WTC11 (cell line): ENCODE results near the gene MYL10. TPM values are rescaled to one million over a fixed set of nuclear protein-coding genes. Genes with fewer than 3 reads are reported as not detected.

Experiments
- ATAC-seq: fragments of 200-7000 bp; cut with Tn5 transposase; 2 replicates; pipeline ENCODE4 v1.10.0; 2021; ENCODE audit warnings: mild to moderate bottlenecking, moderate library complexity
- CTCF ChIA-PET: fragments of 300-600 bp; sonication (Branson Sonifier 250); formaldehyde crosslinking; loops from one replicate; lab custom pipeline; 2021; ENCODE audit warnings: antibody characterized with exemption; lab: Charles Lee
- POLR2A ChIA-PET: fragments of 350-600 bp; sonication (Branson Sonifier 250); formaldehyde crosslinking; loops from one replicate; lab custom pipeline; 2021; ENCODE audit warnings: antibody characterized with exemption; lab: Charles Lee
- DNase-seq: peaks from one replicate; pipeline ENCODE4 v3.0.0; 2021; ENCODE audit warnings: low spot score
- H3K27ac Mint-ChIP-seq: 2 replicates; pipeline ENCODE4 v1.8.0; 2021; ENCODE audit warnings: mixed read lengths
- H3K27me3 Mint-ChIP-seq: 2 replicates; pipeline ENCODE4 v1.8.0; 2021; ENCODE audit warnings: low read depth, mild to moderate bottlenecking, moderate library complexity, mixed read lengths
- H3K36me3 Mint-ChIP-seq: 2 replicates; pipeline ENCODE4 v1.8.0; 2021; ENCODE audit warnings: mixed read lengths
- H3K4me1 Mint-ChIP-seq: 2 replicates; pipeline ENCODE4 v1.8.0; 2022; ENCODE audit warnings: mixed read lengths
- H3K4me3 Mint-ChIP-seq: 2 replicates; pipeline ENCODE4 v1.8.0; 2021; ENCODE audit warnings: mild to moderate bottlenecking, moderate library complexity, mixed read lengths
- H3K9me3 Mint-ChIP-seq: 2 replicates; pipeline ENCODE4 v1.8.0; 2021; ENCODE audit warnings: mixed read lengths
- EMX1 ChIP-seq: fragments of 250-450 bp; sonication (Bioruptor Pico); IDR thresholded peaks from 2 replicates; pipeline ENCODE4 v1.8.0; 2021; ENCODE audit warnings: mild to moderate bottlenecking
- FOXJ3 ChIP-seq: sonication (generic); formaldehyde crosslinking; IDR thresholded peaks from 2 replicates; pipeline ENCODE4 v1.9.0; 2021; ENCODE audit warnings: missing genetic modification reagents, mild to moderate bottlenecking, borderline replicate concordance
- HMGA2 ChIP-seq: fragments of 250-450 bp; sonication (Bioruptor Pico); IDR thresholded peaks from 2 replicates; pipeline ENCODE4 v1.4.0; 2021; ENCODE audit warnings: mild to moderate bottlenecking, moderate library complexity
- IRF1 ChIP-seq: sonication (generic); formaldehyde crosslinking; IDR thresholded peaks from 2 replicates; pipeline ENCODE4 v1.8.0; 2023; ENCODE audit warnings: missing genetic modification reagents
- JAZF1 ChIP-seq: fragments of 250-450 bp; sonication (Bioruptor Pico); IDR thresholded peaks from 2 replicates; pipeline ENCODE4 v1.9.0; 2021; ENCODE audit warnings: moderate library complexity, mild to moderate bottlenecking, inconsistent platforms
- JUN ChIP-seq: sonication (generic); formaldehyde crosslinking; IDR thresholded peaks from 2 replicates; pipeline ENCODE4 v1.8.0; 2023; ENCODE audit warnings: mild to moderate bottlenecking, missing genetic modification reagents
- MXD4 ChIP-seq: fragments of 250-450 bp; sonication (Bioruptor Pico); IDR thresholded peaks from 2 replicates; pipeline ENCODE4 v1.8.0; 2021; ENCODE audit warnings: mild to moderate bottlenecking, moderate library complexity, borderline replicate concordance
- MYBL2 ChIP-seq: sonication (generic); formaldehyde crosslinking; IDR thresholded peaks from 2 replicates; pipeline ENCODE4 v1.8.1; 2023; ENCODE audit warnings: mild to moderate bottlenecking, moderate library complexity, missing genetic modification reagents
- NFE2L1 ChIP-seq: sonication (generic); formaldehyde crosslinking; IDR thresholded peaks from 2 replicates; pipeline ENCODE4 v1.8.1; 2023; ENCODE audit warnings: missing genetic modification reagents
- NFYB ChIP-seq: sonication (generic); formaldehyde crosslinking; conservative IDR thresholded peaks from 2 replicates; pipeline ENCODE4 v1.8.0; 2022; ENCODE audit warnings: low read depth, missing genetic modification reagents
- PRRX2 ChIP-seq: fragments of 250-450 bp; sonication (Bioruptor Pico); IDR thresholded peaks from 2 replicates; pipeline ENCODE4 v1.8.0; 2021; ENCODE audit warnings: mild to moderate bottlenecking
- ZBTB43 ChIP-seq: sonication (generic); formaldehyde crosslinking; IDR thresholded peaks from 2 replicates; pipeline ENCODE4 v1.8.1; 2023; ENCODE audit warnings: mild to moderate bottlenecking, missing genetic modification reagents
- ZNF138 ChIP-seq: sonication (generic); formaldehyde crosslinking; conservative IDR thresholded peaks from 2 replicates; pipeline ENCODE4 v1.8.1; 2022; ENCODE audit warnings: mild to moderate bottlenecking, moderate library complexity, missing genetic modification reagents
- ZNF232 ChIP-seq: sonication (generic); formaldehyde crosslinking; IDR thresholded peaks from 2 replicates; pipeline ENCODE4 v1.8.0; 2022; ENCODE audit warnings: mild to moderate bottlenecking, missing genetic modification reagents
- ZNF317 ChIP-seq: sonication (generic); formaldehyde crosslinking; IDR thresholded peaks from 2 replicates; pipeline ENCODE4 v1.8.1; 2023; ENCODE audit warnings: low read depth, mild to moderate bottlenecking, moderate library complexity, missing genetic modification reagents, borderline replicate concordance
- ZNF425 ChIP-seq: fragments of 250-450 bp; sonication (Bioruptor Pico); conservative IDR thresholded peaks from 2 replicates; pipeline ENCODE4 v1.9.0; 2021; ENCODE audit warnings: mild to moderate bottlenecking
- total RNA-seq: library from RNA; stranded (reverse); gene quantifications from 3 replicates; pipeline ENCODE4 v1.2.3, GENCODE V29; 2021
- TF ChIP-seq, protein P1 (sequence below): sonication (generic); formaldehyde crosslinking; IDR thresholded peaks from 2 replicates; pipeline ENCODE4 v1.8.1; 2022; ENCODE audit warnings: missing genetic modification reagents, borderline replicate concordance
- TF ChIP-seq, protein P2 (sequence below): fragments of 250-450 bp; sonication (Bioruptor Pico); IDR thresholded peaks from 2 replicates; pipeline ENCODE4 v1.8.0; 2021; ENCODE audit warnings: mild to moderate bottlenecking
- TF ChIP-seq, protein P3 (sequence below): sonication (generic); formaldehyde crosslinking; IDR thresholded peaks from 2 replicates; pipeline ENCODE4 v1.8.0; 2022; ENCODE audit warnings: missing genetic modification reagents

Gene MYL10
- total RNA-seq, 1 experiment from 2014 or later = not detected

DNA sequence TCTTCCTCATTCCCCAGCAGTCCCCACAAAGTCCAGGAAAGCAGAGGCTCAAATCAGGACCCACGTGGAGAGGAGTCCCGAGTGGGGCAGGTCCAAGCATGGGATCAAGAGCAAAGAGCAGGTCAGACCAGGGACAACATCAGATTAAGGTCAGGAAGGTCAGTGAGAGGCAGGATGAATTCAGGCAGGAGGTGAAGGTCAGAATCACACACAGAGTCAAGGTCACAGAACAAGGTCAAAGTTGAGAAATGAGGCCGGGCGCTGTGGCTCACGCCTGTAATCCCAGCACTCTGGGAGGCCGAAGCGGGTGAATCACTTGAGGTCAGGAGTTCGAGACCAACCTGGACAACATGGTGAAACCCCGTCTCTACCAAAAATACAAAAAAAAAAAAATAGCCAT lies 2.3 kb downstream of the MYL10 start:
- Mint-ChIP-seq H3K36me3 (no peaks in the 10 kb centered on the region), H3K4me3 (no peak overlapping the region), H3K9me3 (no peaks in the 10 kb centered on the region), H3K27ac (peak overlapping the region; percentile 60; the same call in 1 of the 2 replicates), H3K4me1 (peaks cover 21% of the 10 kb centered on the region), H3K27me3 (no peaks in the 10 kb centered on the region)
- TF ChIP-seq MXD4 (no peak), JAZF1 (no peak), NFE2L1 (CRISPR knock-in tag) (no peak), ZNF138 (CRISPR knock-in tag) (no peak), IRF1 (CRISPR knock-in tag) (no peak), NFYB (no peak), PRRX2 (CRISPR knock-in tag) (no peak), ZNF317 (CRISPR knock-in tag) (no peak), HMGA2 (CRISPR knock-in tag) (no peak), MYBL2 (CRISPR knock-in tag) (no peak), ZBTB43 (CRISPR knock-in tag) (no peak), FOXJ3 (CRISPR knock-in tag) (no peak), ZNF425 (CRISPR knock-in tag) (no peak), EMX1 (CRISPR knock-in tag) (no peak), JUN (CRISPR knock-in tag) (no peak), ZNF232 (no peak)
- TF ChIP-seq, protein P1, sequence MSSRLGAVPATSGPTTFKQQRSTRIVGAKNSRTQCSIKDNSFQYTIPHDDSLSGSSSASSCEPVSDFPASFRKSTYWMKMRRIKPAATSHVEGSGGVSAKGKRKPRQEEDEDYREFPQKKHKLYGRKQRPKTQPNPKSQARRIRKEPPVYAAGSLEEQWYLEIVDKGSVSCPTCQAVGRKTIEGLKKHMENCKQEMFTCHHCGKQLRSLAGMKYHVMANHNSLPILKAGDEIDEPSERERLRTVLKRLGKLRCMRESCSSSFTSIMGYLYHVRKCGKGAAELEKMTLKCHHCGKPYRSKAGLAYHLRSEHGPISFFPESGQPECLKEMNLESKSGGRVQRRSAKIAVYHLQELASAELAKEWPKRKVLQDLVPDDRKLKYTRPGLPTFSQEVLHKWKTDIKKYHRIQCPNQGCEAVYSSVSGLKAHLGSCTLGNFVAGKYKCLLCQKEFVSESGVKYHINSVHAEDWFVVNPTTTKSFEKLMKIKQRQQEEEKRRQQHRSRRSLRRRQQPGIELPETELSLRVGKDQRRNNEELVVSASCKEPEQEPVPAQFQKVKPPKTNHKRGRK = no peak
- TF ChIP-seq, protein P2, sequence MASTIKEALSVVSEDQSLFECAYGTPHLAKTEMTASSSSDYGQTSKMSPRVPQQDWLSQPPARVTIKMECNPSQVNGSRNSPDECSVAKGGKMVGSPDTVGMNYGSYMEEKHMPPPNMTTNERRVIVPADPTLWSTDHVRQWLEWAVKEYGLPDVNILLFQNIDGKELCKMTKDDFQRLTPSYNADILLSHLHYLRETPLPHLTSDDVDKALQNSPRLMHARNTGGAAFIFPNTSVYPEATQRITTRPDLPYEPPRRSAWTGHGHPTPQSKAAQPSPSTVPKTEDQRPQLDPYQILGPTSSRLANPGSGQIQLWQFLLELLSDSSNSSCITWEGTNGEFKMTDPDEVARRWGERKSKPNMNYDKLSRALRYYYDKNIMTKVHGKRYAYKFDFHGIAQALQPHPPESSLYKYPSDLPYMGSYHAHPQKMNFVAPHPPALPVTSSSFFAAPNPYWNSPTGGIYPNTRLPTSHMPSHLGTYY = no peak
- TF ChIP-seq, protein P3, sequence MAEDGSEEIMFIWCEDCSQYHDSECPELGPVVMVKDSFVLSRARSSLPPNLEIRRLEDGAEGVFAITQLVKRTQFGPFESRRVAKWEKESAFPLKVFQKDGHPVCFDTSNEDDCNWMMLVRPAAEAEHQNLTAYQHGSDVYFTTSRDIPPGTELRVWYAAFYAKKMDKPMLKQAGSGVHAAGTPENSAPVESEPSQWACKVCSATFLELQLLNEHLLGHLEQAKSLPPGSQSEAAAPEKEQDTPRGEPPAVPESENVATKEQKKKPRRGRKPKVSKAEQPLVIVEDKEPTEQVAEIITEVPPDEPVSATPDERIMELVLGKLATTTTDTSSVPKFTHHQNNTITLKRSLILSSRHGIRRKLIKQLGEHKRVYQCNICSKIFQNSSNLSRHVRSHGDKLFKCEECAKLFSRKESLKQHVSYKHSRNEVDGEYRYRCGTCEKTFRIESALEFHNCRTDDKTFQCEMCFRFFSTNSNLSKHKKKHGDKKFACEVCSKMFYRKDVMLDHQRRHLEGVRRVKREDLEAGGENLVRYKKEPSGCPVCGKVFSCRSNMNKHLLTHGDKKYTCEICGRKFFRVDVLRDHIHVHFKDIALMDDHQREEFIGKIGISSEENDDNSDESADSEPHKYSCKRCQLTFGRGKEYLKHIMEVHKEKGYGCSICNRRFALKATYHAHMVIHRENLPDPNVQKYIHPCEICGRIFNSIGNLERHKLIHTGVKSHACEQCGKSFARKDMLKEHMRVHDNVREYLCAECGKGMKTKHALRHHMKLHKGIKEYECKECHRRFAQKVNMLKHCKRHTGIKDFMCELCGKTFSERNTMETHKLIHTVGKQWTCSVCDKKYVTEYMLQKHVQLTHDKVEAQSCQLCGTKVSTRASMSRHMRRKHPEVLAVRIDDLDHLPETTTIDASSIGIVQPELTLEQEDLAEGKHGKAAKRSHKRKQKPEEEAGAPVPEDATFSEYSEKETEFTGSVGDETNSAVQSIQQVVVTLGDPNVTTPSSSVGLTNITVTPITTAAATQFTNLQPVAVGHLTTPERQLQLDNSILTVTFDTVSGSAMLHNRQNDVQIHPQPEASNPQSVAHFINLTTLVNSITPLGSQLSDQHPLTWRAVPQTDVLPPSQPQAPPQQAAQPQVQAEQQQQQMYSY (CRISPR knock-in tag) = no peak
- ChIA-PET POLR2A (no interaction called here), CTCF (no interaction called here)
- DNase-seq (no peak), ATAC-seq (no peak)
